DOHH2 (cell line): Measurements from ENCODE around the gene GMPR.

Source experiments
- CTCF ChIP-seq: fragments of 200-600 bp; sonication (generic); IDR thresholded peaks from one replicate; pipeline ENCODE4 v1.5.1; 2014; ENCODE audit warnings: antibody characterized with exemption, mild to moderate bottlenecking, low read depth, low read length; ENCODE audit not compliant: poor library complexity, severe bottlenecking
- EZH2phosphoT487 ChIP-seq: fragments of 200-600 bp; sonication (generic); IDR thresholded peaks from 2 replicates; pipeline ENCODE4 v1.6.1; 2017; ENCODE audit warnings: borderline replicate concordance, mild to moderate bottlenecking, antibody characterized with exemption, low read length, moderate library complexity, mixed read lengths

- no peak for TF ChIP-seq CTCF
- TF ChIP-seq EZH2phosphoT487: no peak
Observed at GRCh38 chr6:16336056-16336818, 97.8 kb downstream of the GMPR start.
